Neural cell (in vitro differentiated cells): Measurements from ENCODE around the gene LAPTM5. TPM values are rescaled to one million over a fixed set of nuclear protein-coding genes. Genes with fewer than 3 reads are reported as not detected.

Experiments
- H2AFZ ChIP-seq: fragments of 200-600, 300-800 bp; sonication (generic), shearing (Covaris generic); 2 replicates; pipeline ENCODE4 v1.6.0; 2014; ENCODE audit warnings: low read depth, mild to moderate bottlenecking, antibody characterized with exemption, low read length, moderate library complexity
- H3F3A ChIP-seq: fragments of 200-600 bp; shearing (Covaris generic); 2 replicates; pipeline ENCODE4 v1.6.1; 2016; ENCODE audit warnings: mild to moderate bottlenecking, moderate library complexity, mixed read lengths, antibody characterized with exemption, low read length; ENCODE audit not compliant: insufficient read depth, poor library complexity, severe bottlenecking
- H3K27ac ChIP-seq: fragments of 200-600, 300-800 bp; sonication (generic), shearing (Covaris generic); 2 replicates; pipeline ENCODE4 v1.5.1; 2014; ENCODE audit warnings: mild to moderate bottlenecking, low read length, moderate library complexity
- H3K27me3 ChIP-seq: fragments of 300-800, 200-600 bp; sonication (generic), shearing (Covaris generic); 2 replicates; pipeline ENCODE4 v1.6.0; 2014; ENCODE audit warnings: mild to moderate bottlenecking, low read depth, low read length, moderate library complexity; ENCODE audit not compliant: insufficient read depth
- H3K36me3 ChIP-seq: fragments of 300-800, 200-600 bp; sonication (generic), shearing (Covaris generic); 2 replicates; pipeline ENCODE4 v1.5.1; 2014; ENCODE audit warnings: mild to moderate bottlenecking, antibody characterized with exemption, low read length, moderate library complexity; ENCODE audit not compliant: insufficient read depth
- H3K4me2 ChIP-seq: fragments of 300-800, 200-600 bp; sonication (generic), shearing (Covaris generic); 2 replicates; pipeline ENCODE4 v1.6.0; 2014; ENCODE audit warnings: mild to moderate bottlenecking, low read length
- H3K4me3 ChIP-seq: fragments of 300-800, 200-600 bp; sonication (generic), shearing (Covaris generic); 2 replicates; pipeline ENCODE4 v1.5.1; 2014; ENCODE audit warnings: mild to moderate bottlenecking, low read length, moderate library complexity
- H3K79me2 ChIP-seq: fragments of 200-600 bp; shearing (Covaris generic); replicated peaks from 2 replicates; pipeline ENCODE4 v1.6.0; 2014; ENCODE audit warnings: mild to moderate bottlenecking, low read length, moderate library complexity; ENCODE audit not compliant: insufficient read depth
- H3K9ac ChIP-seq: fragments of 300-800, 200-600 bp; sonication (generic), shearing (Covaris generic); 2 replicates; pipeline ENCODE4 v1.6.1; 2016; ENCODE audit warnings: mild to moderate bottlenecking, low read length, mixed read lengths
- H3K9me2 ChIP-seq: fragments of 200-600 bp; shearing (Covaris generic); 2 replicates; pipeline ENCODE4 v1.6.1; 2016; ENCODE audit warnings: mild to moderate bottlenecking, low read length, mixed read lengths; ENCODE audit not compliant: insufficient read depth
- H3K9me3 ChIP-seq: fragments of 200-600, 300-800 bp; sonication (generic), shearing (Covaris generic); 2 replicates; pipeline ENCODE4 v1.6.1; 2016; ENCODE audit warnings: mild to moderate bottlenecking, mixed run types, low read length, moderate library complexity, mixed read lengths
- H4K20me1 ChIP-seq: fragments of 200-600 bp; shearing (Covaris generic); 2 replicates; pipeline ENCODE4 v1.6.1; 2016; ENCODE audit warnings: mild to moderate bottlenecking, mixed run types; ENCODE audit not compliant: insufficient read depth
- CTCF ChIP-seq: fragments of 450-650 bp; IDR thresholded peaks from 2 replicates; pipeline ENCODE4 v1.5.1; 2014; ENCODE audit warnings: antibody characterized with exemption, mild to moderate bottlenecking, moderate library complexity; ENCODE audit not compliant: poor library complexity, severe bottlenecking
- EP300 ChIP-seq: fragments of 450-650 bp; conservative IDR thresholded peaks from 2 replicates; pipeline ENCODE4 v1.6.1; 2014; ENCODE audit warnings: antibody characterized with exemption, mild to moderate bottlenecking, moderate library complexity; ENCODE audit not compliant: poor library complexity, severe bottlenecking
- EZH2 ChIP-seq: fragments of 200-600, 300-800 bp; shearing (Covaris generic), sonication (generic); IDR thresholded peaks from 2 replicates; pipeline ENCODE4 v1.6.1; 2014; ENCODE audit warnings: antibody characterized with exemption, low read length, borderline replicate concordance, mild to moderate bottlenecking; ENCODE audit not compliant: insufficient read depth, poor library complexity, severe bottlenecking
- MXI1 ChIP-seq: fragments of 450-650 bp; conservative IDR thresholded peaks from 2 replicates; pipeline ENCODE4 v1.6.1; 2014; ENCODE audit warnings: antibody characterized with exemption, mild to moderate bottlenecking; ENCODE audit not compliant: poor library complexity, severe bottlenecking
- POLR2AphosphoS5 ChIP-seq: IDR thresholded peaks from 2 replicates; pipeline ENCODE4 v1.6.1; 2012
- RAD21 ChIP-seq: fragments of 450-650 bp; conservative IDR thresholded peaks from 2 replicates; pipeline ENCODE4 v1.6.1; 2014; ENCODE audit warnings: antibody characterized with exemption, mild to moderate bottlenecking, moderate library complexity
- SMC3 ChIP-seq: fragments of 450-650 bp; conservative IDR thresholded peaks from 2 replicates; pipeline ENCODE4 v1.6.1; 2014; ENCODE audit warnings: antibody characterized with exemption, mild to moderate bottlenecking, moderate library complexity; ENCODE audit not compliant: poor library complexity
- TAF1 ChIP-seq: IDR thresholded peaks from 2 replicates; pipeline ENCODE4 v1.6.1; 2012; ENCODE audit warnings: low read depth
- polyA plus RNA-seq: library from polyadenylated mRNA; depleted of rRNA; stranded (reverse); fragments of >200 nt; gene quantifications from 2 replicates; pipeline ENCODE4 v1.2.3, GENCODE V29; 2014
- TF ChIP-seq, protein P1 (sequence below): IDR thresholded peaks from 2 replicates; pipeline ENCODE4 v1.6.1; 2012; ENCODE audit warnings: borderline replicate concordance

LAPTM5 gene
- polyA plus RNA-seq, 1 donor from 2014 or later = 0.12 TPM

DNA sequence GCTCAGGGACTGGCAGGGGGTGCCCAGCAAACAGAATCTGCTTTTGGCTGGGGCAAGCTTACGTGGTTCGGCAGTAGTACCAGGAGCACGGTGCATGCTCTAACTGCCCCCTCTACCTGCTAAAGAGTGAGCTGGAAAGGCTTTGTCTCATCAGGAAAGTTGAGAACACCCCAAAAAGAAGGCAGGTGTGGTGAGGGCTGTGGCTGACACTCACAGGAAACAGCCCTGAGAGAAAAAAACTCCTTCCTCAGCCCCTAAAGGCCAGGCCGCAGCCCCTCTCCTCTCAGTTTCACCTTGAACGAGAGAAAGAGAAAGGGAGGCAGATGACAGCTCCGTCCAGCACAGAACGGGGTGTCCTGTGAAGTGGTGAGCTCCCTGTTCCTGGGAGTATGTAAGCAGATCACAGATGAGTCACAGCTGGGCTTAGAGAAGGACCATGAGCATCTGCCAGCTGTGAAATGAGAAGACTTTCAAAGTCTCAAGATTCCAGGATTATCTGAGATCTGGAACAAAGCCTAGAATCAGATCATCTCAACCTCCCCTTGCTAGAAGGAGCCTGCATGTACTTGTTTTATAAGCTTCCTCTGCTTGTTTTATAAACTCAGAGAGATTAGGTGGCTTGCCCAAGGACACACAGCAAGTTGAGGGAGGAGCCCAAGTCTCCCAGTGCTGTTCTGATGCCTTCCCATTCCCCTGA, 13.4 kb downstream of the LAPTM5 start:
- H3K27ac ChIP-seq = no peak overlapping the region
- no peak overlapping the region for H2AFZ ChIP-seq
- no peaks in the 10 kb centered on the region for H3K9me3 ChIP-seq

GRCh38 chr1:30743584-30744059, 14.0 kb downstream of the LAPTM5 start:
- Histone ChIP-seq H3K4me3 (no peak overlapping the region), H3F3A (no peaks in the 10 kb centered on the region), H3K27me3 (no peaks in the 10 kb centered on the region), H3K9me3 (no peaks in the 10 kb centered on the region), H3K9ac (no peak overlapping the region), H3K79me2 (no peaks in the 10 kb centered on the region), H2AFZ (no peak overlapping the region), H4K20me1 (no peaks in the 10 kb centered on the region), H3K9me2 (no peaks in the 10 kb centered on the region), H3K4me2 (no peak overlapping the region), H3K36me3 (no peaks in the 10 kb centered on the region), H3K27ac (no peak overlapping the region)
- no peak for TF ChIP-seq TAF1
- TF ChIP-seq SMC3 = no peak
- TF ChIP-seq EP300 = no peak
- no peak for TF ChIP-seq EZH2
- TF ChIP-seq MXI1 = no peak
- no peak for TF ChIP-seq POLR2AphosphoS5
- no peak for TF ChIP-seq CTCF

More for the DNA sequence above, 13.4 kb downstream of the LAPTM5 start:
- Histone ChIP-seq H3K79me2 (no peaks in the 10 kb centered on the region), H3K27me3 (no peaks in the 10 kb centered on the region), H3K36me3 (no peaks in the 10 kb centered on the region), H4K20me1 (no peaks in the 10 kb centered on the region), H3K4me3 (no peak overlapping the region), H3K9ac (no peak overlapping the region), H3K4me2 (no peak overlapping the region), H3K9me2 (no peaks in the 10 kb centered on the region), H3F3A (no peaks in the 10 kb centered on the region)
- TF ChIP-seq TAF1 = no peak
- TF ChIP-seq RAD21 = no peak
- no peak for TF ChIP-seq MXI1
- TF ChIP-seq CTCF = no peak
- TF ChIP-seq EZH2 = no peak
- TF ChIP-seq, protein P1, sequence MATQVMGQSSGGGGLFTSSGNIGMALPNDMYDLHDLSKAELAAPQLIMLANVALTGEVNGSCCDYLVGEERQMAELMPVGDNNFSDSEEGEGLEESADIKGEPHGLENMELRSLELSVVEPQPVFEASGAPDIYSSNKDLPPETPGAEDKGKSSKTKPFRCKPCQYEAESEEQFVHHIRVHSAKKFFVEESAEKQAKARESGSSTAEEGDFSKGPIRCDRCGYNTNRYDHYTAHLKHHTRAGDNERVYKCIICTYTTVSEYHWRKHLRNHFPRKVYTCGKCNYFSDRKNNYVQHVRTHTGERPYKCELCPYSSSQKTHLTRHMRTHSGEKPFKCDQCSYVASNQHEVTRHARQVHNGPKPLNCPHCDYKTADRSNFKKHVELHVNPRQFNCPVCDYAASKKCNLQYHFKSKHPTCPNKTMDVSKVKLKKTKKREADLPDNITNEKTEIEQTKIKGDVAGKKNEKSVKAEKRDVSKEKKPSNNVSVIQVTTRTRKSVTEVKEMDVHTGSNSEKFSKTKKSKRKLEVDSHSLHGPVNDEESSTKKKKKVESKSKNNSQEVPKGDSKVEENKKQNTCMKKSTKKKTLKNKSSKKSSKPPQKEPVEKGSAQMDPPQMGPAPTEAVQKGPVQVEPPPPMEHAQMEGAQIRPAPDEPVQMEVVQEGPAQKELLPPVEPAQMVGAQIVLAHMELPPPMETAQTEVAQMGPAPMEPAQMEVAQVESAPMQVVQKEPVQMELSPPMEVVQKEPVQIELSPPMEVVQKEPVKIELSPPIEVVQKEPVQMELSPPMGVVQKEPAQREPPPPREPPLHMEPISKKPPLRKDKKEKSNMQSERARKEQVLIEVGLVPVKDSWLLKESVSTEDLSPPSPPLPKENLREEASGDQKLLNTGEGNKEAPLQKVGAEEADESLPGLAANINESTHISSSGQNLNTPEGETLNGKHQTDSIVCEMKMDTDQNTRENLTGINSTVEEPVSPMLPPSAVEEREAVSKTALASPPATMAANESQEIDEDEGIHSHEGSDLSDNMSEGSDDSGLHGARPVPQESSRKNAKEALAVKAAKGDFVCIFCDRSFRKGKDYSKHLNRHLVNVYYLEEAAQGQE = no peak
- TF ChIP-seq POLR2AphosphoS5 = no peak
- no peak for TF ChIP-seq EP300
- no peak for TF ChIP-seq SMC3
